Measurements from ENCODE around the gene WNT8B.

GRCh38 chr10:100496567-100496966 is 33.8 kb downstream of the WNT8B start:
- TF ChIP-seq, protein P1, sequence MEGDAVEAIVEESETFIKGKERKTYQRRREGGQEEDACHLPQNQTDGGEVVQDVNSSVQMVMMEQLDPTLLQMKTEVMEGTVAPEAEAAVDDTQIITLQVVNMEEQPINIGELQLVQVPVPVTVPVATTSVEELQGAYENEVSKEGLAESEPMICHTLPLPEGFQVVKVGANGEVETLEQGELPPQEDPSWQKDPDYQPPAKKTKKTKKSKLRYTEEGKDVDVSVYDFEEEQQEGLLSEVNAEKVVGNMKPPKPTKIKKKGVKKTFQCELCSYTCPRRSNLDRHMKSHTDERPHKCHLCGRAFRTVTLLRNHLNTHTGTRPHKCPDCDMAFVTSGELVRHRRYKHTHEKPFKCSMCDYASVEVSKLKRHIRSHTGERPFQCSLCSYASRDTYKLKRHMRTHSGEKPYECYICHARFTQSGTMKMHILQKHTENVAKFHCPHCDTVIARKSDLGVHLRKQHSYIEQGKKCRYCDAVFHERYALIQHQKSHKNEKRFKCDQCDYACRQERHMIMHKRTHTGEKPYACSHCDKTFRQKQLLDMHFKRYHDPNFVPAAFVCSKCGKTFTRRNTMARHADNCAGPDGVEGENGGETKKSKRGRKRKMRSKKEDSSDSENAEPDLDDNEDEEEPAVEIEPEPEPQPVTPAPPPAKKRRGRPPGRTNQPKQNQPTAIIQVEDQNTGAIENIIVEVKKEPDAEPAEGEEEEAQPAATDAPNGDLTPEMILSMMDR (IDR thresholded peaks at IDR 0.05) = no peak
- TF ChIP-seq ZFX (IDR thresholded peaks at IDR 0.05; ENCODE audit: borderline replicate concordance) = no peak

Measured in 22Rv1 (cell line).